OCI-LY3 (cell line): Measurements from ENCODE around the gene GNG12.

Experiments used
- H2AFZ ChIP-seq: fragments of 200-600, 300-600 bp; shearing (Covaris generic); 2 replicates; pipeline ENCODE4 v1.6.0; 2014; ENCODE audit warnings: antibody characterized with exemption, low read depth, low read length
- H3K27ac ChIP-seq: fragments of 200-600, 300-600 bp; sonication (generic); 2 replicates; pipeline ENCODE4 v1.5.1; 2014; ENCODE audit warnings: mild to moderate bottlenecking, low read length, moderate library complexity, mixed read lengths
- H3K27me3 ChIP-seq: fragments of 200-600, 300-600 bp; sonication (generic); 2 replicates; pipeline ENCODE4 v1.6.1; 2014; ENCODE audit warnings: low read depth, low read length, mixed read lengths
- H3K36me3 ChIP-seq: fragments of 200-600, 300-600 bp; sonication (generic); replicated peaks from 2 replicates; pipeline ENCODE3; 2014; ENCODE audit warnings: low read depth, low read length, mixed read lengths
- H3K4me1 ChIP-seq: fragments of 300-600, 200-600 bp; sonication (generic); 2 replicates; pipeline ENCODE4 v1.6.1; 2014; ENCODE audit warnings: low read length, mixed read lengths
- H3K4me2 ChIP-seq: fragments of 200-600, 300-600 bp; sonication (generic); 2 replicates; pipeline ENCODE4 v1.6.1; 2014; ENCODE audit warnings: low read length, mixed read lengths
- H3K4me3 ChIP-seq: fragments of 300-600, 200-600 bp; sonication (generic); 2 replicates; pipeline ENCODE4 v1.5.1; 2014; ENCODE audit warnings: antibody characterized with exemption, mild to moderate bottlenecking, low read length, moderate library complexity
- H3K79me2 ChIP-seq: fragments of 300-600, 200-600 bp; shearing (Covaris generic); 2 replicates; pipeline ENCODE4 v1.6.1; 2014; ENCODE audit warnings: mild to moderate bottlenecking, low read length, mixed read lengths
- H3K9ac ChIP-seq: fragments of 300-600, 200-600 bp; shearing (Covaris generic); 2 replicates; pipeline ENCODE4 v1.6.0; 2014; ENCODE audit warnings: mild to moderate bottlenecking, low read length, moderate library complexity
- H3K9me3 ChIP-seq: fragments of 200-600, 300-600 bp; shearing (Covaris generic); 2 replicates; pipeline ENCODE4 v1.6.1; 2014; ENCODE audit warnings: low read length, mixed read lengths; ENCODE audit not compliant: insufficient read depth
- H4K20me1 ChIP-seq: fragments of 200-600, 300-600 bp; sonication (generic); 2 replicates; pipeline ENCODE4 v1.6.1; 2016; ENCODE audit warnings: low read length, mixed read lengths; ENCODE audit not compliant: insufficient read depth
- EZH2phosphoT487 ChIP-seq: fragments of 200-600 bp; shearing (Covaris generic); IDR thresholded peaks from 2 replicates; pipeline ENCODE4 v1.6.1; 2018; ENCODE audit warnings: antibody characterized with exemption, mixed run types, low read depth
- TF ChIP-seq, protein P1 (sequence below): fragments of 200-600, 300-600 bp; sonication (generic); IDR thresholded peaks from 2 replicates; pipeline ENCODE4 v1.5.1; 2014; ENCODE audit warnings: antibody characterized with exemption, low read length, low read depth

Gene GNG12

DNA sequence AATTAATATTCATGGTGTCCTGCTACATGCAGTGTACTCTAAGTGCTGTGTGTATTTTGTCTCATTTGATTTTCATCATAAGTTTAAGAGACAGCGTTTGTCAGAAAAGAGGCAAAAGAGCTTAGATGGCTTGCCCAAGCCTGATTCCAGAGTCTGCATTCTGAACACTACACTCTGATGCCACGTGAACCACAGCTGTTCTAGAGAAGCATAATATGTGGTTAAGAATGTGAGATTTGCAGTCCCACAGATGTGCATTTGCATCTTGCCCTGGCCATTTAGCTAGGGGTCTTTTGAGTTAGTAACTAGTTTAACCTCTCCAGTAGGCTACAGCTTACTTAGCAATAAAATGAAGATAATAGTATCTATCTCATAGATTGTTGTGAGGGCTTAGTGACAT is 157.5 kb downstream of the GNG12 start:
- TF ChIP-seq EZH2phosphoT487, result no peak
- TF ChIP-seq, protein P1, sequence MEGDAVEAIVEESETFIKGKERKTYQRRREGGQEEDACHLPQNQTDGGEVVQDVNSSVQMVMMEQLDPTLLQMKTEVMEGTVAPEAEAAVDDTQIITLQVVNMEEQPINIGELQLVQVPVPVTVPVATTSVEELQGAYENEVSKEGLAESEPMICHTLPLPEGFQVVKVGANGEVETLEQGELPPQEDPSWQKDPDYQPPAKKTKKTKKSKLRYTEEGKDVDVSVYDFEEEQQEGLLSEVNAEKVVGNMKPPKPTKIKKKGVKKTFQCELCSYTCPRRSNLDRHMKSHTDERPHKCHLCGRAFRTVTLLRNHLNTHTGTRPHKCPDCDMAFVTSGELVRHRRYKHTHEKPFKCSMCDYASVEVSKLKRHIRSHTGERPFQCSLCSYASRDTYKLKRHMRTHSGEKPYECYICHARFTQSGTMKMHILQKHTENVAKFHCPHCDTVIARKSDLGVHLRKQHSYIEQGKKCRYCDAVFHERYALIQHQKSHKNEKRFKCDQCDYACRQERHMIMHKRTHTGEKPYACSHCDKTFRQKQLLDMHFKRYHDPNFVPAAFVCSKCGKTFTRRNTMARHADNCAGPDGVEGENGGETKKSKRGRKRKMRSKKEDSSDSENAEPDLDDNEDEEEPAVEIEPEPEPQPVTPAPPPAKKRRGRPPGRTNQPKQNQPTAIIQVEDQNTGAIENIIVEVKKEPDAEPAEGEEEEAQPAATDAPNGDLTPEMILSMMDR, result no peak
- Histone ChIP-seq H3K27me3 (peaks cover 4% of the 10 kb centered on the region; the same call in 1 of the 2 replicates), H3K4me1 (no peaks in the 10 kb centered on the region), H3K4me2 (no peak overlapping the region), H3K36me3 (no peaks in the 10 kb centered on the region), H4K20me1 (no peaks in the 10 kb centered on the region), H3K27ac (no peak overlapping the region), H2AFZ (no peak overlapping the region), H3K9me3 (peaks cover 7% of the 10 kb centered on the region; the same call in 1 of the 2 replicates), H3K79me2 (no peaks in the 10 kb centered on the region), H3K9ac (no peak overlapping the region), H3K4me3 (no peak overlapping the region)

DNA sequence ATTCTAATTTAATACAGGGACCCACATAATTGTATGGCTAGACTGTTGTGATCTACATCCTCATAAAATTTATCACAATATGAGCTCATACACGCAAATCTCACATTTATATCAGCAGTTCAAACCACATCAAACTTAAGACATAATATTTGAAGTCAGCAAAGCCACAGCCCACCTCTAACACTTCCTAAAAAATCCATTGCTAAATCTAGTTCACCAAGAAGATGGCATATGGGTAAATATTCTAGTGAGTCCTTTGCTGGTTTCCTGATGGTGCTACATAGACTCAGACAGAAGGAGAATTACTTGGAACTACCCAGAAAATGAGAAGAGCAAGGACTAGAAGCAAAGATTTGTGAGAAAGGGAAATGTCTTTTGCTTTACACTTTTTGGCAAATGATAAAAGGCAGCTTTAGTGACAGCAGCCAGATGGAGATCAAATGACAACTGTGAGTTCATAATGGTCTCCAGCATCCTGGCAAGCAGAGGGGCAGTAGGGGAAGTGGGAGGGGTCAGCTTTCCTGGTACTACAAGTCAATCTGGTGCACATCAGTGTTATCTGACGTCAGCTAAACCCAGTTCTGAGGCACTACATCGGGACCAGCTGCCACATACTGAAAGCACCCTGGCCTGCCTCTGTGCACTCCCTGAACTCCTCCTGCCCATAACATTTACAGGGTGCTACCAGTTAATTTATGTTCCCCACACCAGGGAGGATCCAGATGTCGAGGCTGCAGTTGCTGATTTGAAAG is 158.8 kb downstream of the GNG12 start:
- no peak overlapping the region for H3K27ac ChIP-seq
- H3K9ac ChIP-seq, result no peak overlapping the region
- no peaks in the 10 kb centered on the region for H3K36me3 ChIP-seq
- H3K4me1 ChIP-seq, result no peaks in the 10 kb centered on the region
- no peak overlapping the region for H3K4me3 ChIP-seq
- H3K79me2 ChIP-seq, result no peaks in the 10 kb centered on the region
- H3K27me3 ChIP-seq, result peaks cover 4% of the 10 kb centered on the region; the same call in 1 of the 2 replicates
- H2AFZ ChIP-seq, result no peak overlapping the region
- no peak for TF ChIP-seq EZH2phosphoT487
- TF ChIP-seq, protein P1, result no peak
- no peak overlapping the region for H3K4me2 ChIP-seq
- H4K20me1 ChIP-seq, result no peaks in the 10 kb centered on the region
- peaks cover 7% of the 10 kb centered on the region; the same call in 1 of the 2 replicates for H3K9me3 ChIP-seq

DNA sequence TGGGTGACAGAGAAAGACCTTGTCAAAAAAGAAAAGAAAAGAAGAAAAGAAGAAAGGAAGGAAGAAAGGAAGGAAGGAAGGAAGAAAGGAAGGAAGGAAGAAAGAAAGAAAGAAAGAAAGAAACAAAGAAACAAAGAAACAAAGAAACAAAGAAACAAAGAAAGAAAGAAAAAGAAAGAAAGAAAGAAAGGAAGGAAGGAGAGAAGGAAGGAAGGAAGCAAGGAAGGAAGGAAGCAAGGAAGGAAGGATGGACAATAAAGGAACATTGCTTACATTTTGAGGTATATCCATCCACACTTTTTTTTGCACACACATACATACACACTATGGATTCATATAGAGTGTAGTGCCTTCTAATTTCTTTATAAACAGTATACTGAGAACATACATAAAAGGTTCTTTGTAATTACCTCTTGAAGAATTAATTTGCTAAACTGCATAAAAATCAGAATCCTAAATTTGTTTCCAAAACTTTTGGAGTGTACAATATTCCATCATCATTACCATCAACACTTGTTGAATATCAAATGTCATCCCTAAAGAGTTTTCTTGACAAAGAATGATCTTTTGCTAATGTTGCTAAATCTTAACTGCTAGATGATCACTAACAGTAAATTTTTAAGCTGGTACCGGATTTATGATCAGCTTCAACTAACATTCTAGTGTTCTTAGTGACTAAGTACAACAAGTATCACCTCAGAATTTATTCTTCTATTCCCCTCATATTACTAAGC is 159.6 kb downstream of the GNG12 start:
- TF ChIP-seq, protein P1, result no peak
- no peak for TF ChIP-seq EZH2phosphoT487
- Histone ChIP-seq H3K4me3 (no peak overlapping the region), H4K20me1 (no peaks in the 10 kb centered on the region), H3K9me3 (peaks cover 7% of the 10 kb centered on the region; the same call in 1 of the 2 replicates), H2AFZ (no peak overlapping the region), H3K4me1 (no peaks in the 10 kb centered on the region), H3K9ac (no peak overlapping the region), H3K36me3 (no peaks in the 10 kb centered on the region), H3K27me3 (peaks cover 4% of the 10 kb centered on the region; the same call in 1 of the 2 replicates), H3K27ac (no peak overlapping the region), H3K4me2 (no peak overlapping the region), H3K79me2 (no peaks in the 10 kb centered on the region)

DNA sequence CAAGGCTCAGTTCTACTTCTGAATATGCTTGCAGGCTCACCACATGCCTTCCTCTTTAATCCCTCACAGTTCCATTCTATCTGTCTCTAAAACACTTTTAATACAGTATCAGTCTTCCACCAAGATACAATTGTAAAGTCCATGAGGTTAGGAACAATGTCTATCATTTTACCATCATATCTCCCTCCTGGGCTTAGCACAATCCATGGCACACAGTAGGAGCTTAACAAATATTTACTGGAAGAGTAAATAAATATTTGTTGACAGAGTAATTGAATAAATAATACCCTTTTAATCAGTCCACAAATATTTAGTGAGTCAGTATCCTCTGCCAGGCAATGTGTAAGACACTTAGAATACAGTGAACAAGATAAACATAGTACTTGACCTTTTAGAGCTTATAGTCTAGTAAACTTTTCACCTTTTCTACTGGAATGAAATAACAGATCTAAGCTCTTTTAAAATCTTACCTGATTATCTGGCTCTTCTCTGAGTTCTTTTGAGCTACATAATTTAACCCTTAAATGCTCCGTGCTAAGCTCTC is 160.9 kb downstream of the GNG12 start:
- no peak overlapping the region for H2AFZ ChIP-seq
- TF ChIP-seq, protein P1, result no peak
- no peak for TF ChIP-seq EZH2phosphoT487
- H3K27ac ChIP-seq, result no peak overlapping the region
- no peaks in the 10 kb centered on the region for H3K4me1 ChIP-seq
- H3K27me3 ChIP-seq, result peaks cover 4% of the 10 kb centered on the region; the same call in 1 of the 2 replicates
- H3K4me2 ChIP-seq, result no peak overlapping the region
- no peak overlapping the region for H3K9ac ChIP-seq
- no peaks in the 10 kb centered on the region for H3K36me3 ChIP-seq
- no peaks in the 10 kb centered on the region for H4K20me1 ChIP-seq
- no peaks in the 10 kb centered on the region for H3K79me2 ChIP-seq
- H3K4me3 ChIP-seq, result no peak overlapping the region
- peaks cover 7% of the 10 kb centered on the region; the same call in 1 of the 2 replicates for H3K9me3 ChIP-seq
